Central memory CD4-positive, alpha-beta T cell (primary cell): ENCODE measurements around the gene PTP4A1.
"Not testable (repeated sequence)": the region's sequence is repeated elsewhere in the genome, so short reads cannot be mapped to it uniquely, and the experiment has no call there.

Experiments used
- DNase-seq: peaks from one replicate; pipeline ENCODE4 v3.0.0; 2022

Gene PTP4A1

DNA sequence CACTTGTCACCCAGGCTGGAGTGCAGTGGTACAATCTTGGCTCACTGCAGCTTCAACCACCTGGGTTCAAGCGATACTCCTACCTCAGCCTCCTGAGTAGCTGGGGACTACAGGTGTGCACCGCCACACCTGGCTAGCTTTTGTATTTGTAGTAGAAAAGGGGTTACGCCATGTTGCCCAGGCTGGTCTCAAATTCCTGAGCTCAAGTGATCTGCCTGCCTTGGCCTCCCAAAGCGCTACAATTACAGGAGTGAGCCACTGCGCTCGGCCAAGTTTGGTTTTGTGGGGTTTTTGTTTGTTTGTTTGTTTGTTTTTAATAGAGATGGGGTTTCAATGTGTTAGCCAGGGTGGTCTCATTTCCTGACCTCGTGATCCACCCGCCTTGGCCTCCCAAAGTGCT is 12.3 kb downstream of the PTP4A1 start:
- no peak for DNase-seq

DNA sequence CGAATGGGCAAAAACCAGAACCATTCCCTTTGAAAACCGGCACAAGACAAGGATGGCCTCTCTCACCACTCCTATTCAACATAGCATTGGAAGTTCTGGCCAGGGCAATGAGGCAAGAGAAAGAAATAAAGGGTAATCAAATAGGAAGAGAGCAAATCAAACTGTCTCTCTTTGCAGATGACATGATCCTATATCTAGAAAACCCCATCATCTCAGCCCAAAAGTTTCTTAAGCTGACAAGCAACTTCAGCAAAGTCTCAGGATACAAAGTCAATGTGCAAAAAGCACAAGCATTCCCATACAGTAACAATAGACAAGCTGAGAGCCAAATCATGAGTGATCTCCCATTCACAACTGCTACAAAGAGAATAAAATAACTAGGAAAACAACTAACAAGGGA is 13.4 kb downstream of the PTP4A1 start:
- DNase-seq: not testable (repeated sequence)

DNA sequence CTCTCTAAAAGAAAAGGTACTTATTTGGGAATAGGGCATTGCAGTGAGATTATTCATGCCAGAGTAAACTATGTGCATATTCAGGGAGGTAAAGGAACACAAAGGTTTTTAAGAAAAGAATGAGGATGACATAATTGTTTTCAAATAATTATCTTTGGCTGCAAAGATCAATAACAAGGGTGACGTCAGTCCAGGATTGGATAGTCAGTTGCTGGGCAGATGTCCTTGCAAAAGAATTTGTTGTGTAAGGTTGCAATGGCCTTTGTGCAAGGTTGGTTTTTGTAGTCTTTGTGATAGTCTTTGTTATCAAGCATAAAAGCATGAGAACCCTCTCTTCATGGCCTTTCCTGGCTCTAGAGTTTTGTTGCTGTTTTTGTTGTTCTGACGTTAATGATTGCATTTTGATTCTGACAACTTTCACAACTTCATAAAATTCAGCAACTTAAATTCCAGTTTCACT is 17.7 kb downstream of the PTP4A1 start:
- DNase-seq: no peak

DNA sequence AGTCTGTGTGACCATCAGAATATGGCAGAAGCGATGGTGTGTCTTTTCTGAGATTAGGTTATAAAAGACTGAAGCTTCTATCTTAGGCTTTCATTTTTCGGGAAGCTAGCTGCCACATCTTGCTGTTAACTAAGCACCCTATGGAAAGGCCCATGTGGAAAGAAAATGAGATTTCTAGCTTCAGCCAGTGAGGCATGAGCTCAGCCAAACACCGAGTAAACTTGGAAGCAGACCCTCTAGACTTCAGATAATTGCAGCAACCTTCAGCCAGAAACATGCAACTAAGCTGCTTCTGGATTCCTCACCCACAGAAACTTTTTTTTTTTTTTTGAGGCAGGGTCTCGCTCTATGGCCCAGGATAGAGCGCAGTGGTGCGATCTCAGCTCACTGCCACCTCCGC is 20.6 kb downstream of the PTP4A1 start:
- no peak for DNase-seq

DNA sequence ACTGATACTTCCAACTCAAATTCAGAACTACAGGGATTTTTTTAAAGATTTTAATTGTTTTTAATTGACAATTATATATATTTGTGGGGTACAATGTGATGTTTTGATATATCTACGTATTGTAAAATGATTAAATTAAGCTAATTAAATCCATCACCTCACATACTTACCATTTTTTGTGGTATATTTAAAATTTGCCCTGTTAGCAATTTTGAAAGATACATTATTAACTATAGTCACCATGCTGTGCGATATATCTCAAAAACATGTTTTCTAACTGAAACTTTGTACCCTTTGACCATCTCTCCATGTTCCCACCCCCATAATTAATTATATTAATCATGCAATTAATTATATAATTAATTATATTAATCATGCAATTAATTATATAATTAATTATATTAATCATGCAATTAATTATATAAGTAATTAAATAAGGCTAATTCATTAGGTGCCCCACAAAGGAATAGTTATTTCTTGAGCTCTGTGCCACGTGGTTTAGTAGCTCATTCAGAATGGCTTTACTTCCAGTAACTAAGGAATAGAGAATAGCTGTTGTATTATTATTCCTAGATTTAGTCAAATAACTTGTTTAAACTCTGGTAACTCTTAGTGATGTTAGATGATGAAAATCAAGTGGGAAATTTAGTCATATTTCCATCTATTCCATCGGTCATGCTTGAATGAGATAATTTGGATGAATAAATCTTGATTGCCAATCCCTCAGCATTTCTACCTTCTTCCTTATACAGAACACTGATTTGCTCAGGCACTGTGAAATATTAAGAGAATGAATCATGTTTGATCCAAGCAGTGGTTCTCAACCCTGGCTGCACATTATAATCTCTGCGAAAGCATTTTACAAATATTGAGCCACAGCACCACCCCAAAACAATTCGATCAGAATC is 25.1 kb downstream of the PTP4A1 start:
- DNase-seq: no peak

DNA sequence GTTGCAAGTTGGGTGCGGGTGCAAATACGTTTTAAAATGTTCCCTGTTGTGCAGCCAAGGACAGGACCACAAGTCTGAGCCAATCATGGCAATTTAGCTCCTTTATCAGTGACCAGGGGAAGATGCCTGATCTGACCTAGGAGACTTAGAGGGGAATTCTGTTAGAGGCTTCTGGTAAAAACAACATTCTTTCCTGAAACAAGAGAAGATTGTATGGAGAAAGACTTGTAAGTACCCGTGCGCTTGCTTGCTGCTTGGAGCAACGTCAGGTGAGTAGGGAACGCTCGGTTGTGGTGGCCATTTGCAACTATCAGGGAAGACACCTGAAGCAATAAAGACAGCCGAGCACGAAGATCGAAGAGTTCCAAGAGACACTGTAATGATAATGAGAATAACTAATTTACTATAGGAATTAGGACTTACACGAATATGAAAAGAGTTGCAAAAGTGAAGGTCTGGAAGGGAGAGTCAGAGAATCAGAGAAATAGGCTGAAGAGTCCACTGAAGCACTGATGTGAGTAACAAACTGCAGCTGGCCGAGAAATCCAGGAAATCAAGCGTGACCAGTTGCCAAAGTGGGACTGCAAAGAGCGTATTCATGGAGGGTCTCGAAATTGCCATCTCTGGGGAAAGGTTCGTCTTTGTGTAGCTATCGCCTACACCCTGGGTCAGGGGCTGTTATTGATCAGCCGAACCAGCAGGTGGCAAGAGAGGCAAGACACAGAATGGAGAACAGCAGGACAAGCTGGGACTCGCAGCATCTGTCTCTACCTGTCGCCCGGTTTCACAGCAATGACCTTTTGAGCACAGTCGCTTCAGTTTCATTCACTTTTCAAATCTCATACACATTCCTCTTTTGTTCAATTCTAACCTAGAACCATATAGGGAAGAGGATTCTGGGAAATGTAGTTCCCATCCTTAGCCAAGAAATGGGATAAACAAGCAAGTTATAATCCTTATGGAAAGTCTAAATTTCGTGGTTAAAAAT is 26.1 kb downstream of the PTP4A1 start:
- DNase-seq: peak; percentile 72

DNA sequence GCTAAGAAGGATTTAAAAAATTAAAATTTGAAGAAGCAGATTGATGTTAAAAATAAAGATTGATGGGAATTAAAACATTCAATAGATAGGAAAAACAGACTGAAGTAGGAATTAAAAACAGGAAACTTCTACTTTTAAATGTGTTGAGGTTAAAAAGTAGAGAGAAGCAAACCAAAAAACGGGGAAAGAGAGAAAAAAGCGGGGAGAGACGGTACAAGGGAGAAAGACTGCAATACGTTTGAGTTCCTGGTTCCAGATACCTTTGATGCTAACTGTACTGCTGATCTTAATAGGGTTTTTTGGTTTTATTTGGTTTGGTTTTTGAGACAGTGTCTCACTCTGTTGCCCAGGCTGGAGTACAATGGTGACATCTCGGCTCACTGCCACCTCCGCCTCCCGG is 27.0 kb downstream of the PTP4A1 start:
- no peak for DNase-seq

DNA sequence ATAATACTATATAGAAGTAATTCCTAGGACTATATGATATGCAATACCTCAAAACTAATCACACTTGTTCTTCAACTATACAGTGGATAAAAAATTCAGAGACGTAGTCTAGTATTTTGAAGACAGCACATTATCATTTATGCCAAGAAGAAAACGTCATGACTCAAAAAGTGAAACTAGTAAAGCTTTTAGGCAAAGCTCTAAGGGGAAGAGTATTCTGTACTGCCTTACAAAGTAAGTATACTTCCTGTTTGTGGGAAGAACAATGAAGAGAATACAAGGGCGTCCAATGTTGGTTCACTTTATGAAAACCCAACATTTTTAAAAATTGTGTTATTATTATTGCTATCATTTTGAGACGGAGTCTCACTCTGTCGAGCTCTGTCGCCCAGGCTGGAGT is 27.9 kb downstream of the PTP4A1 start:
- DNase-seq: no peak

DNA sequence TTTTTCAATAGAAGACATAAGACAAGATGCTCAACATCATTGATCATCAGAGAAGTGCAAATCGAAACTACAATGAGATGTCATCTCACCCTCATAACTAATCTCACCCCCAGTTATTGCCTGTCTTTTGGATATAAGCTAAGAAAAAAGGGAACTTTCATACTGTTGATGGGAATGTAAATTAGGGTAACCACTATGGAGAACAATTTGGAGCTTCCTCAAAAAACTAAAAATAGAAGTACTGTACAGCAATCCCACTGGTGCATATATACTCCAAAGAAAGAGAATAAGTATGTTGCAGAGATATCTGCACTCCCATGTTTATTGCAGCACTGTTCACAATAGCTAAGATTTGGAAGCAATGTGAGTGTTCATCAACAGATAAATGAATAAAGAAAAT is 37.0 kb downstream of the PTP4A1 start:
- no peak for DNase-seq

DNA sequence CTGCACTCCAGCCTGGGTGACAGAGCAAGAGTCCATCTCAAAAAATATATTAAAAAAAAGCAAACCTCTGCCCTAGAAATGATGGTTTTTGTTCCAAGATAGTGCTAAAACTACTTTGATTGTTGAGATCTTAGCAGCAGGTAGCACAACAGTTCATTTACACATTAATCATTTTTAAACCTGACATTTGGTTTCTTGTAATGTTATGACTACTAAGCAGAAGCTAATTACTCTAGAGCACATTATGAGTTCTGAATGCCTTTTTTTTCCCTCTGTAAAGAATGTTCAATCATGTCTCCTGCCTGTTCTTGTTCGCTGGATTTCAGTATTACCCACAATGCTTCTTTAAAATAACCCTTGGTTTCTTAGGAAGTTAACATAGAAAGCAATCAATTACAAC is 38.7 kb downstream of the PTP4A1 start:
- DNase-seq: no peak

DNA sequence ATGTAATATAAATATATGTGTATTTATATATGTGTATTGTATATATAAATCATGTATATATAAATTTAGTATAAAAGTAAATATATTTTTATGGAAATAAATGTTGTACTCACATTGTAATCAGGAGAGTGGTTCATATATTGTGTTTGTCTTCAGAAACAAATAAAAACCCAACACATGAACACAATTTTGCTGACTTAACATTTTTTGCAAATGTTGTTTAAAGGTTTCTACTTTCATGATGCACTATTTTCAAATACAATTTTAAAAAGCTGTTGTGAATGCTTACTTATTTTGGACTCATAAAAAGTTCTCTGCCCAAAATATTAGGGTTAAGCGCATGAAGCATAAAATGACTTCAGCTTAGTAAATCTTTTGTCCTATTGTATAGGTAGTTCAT is 39.3 kb downstream of the PTP4A1 start:
- no peak for DNase-seq

DNA sequence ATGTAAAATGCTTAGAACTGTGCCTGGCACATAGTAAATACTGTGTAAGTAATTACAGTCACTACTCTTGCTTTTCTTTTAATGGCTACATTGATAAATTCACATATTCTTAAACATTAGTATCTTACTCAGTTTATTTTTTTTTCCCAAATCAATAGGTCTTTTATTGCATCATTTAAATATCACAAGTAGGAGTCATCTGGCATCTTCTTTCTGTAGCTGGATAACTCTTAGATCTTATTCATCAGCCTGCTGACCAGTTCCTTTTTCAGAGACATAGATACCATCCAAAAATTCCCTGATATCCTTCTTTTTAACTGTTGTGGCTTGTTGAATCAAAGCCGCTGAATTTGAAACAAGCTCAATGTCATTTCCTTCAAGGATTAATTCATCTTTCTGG is 43.3 kb downstream of the PTP4A1 start:
- DNase-seq: no peak
